D341Med (cell line): Measurements from ENCODE around the gene COX5B.
"Not testable (repeated sequence)": the region's sequence is repeated elsewhere in the genome, so short reads cannot be mapped to it uniquely, and the experiment has no call there.

ENCODE experiments used
- DNase-seq: peaks from one replicate; pipeline ENCODE4 v3.0.0; 2012; ENCODE audit warnings: low spot score

COX5B gene

GRCh38 chr2:97673182-97673914 is 27.5 kb downstream of the COX5B start:
- no peak for DNase-seq

GRCh38 chr2:97673915-97674283 is 28.0 kb downstream of the COX5B start:
- no peak for DNase-seq

- DNase-seq: no peak
Observed at GRCh38 chr2:97675430-97676113, 29.7 kb downstream of the COX5B start.

- DNase-seq: no peak
Observed at GRCh38 chr2:97676620-97677019, 30.8 kb downstream of the COX5B start.

- no peak for DNase-seq
Observed at GRCh38 chr2:97677480-97677879, 31.6 kb downstream of the COX5B start.

- DNase-seq: no peak
Observed at GRCh38 chr2:97678298-97678697, 32.4 kb downstream of the COX5B start.

- DNase-seq: not testable (repeated sequence)
Observed at GRCh38 chr2:97687235-97687634, 41.4 kb downstream of the COX5B start.

GRCh38 chr2:97688062-97688827 is 42.4 kb downstream of the COX5B start:
- DNase-seq: no peak

- DNase-seq: no peak
Observed at GRCh38 chr2:97691166-97691565, 45.3 kb downstream of the COX5B start.

- no peak for DNase-seq
Observed at GRCh38 chr2:97693476-97693875, 47.6 kb downstream of the COX5B start.

GRCh38 chr2:97695744-97696143 is 49.9 kb downstream of the COX5B start:
- no peak for DNase-seq

GRCh38 chr2:97697252-97698235 is 51.7 kb downstream of the COX5B start:
- peak; percentile 79 for DNase-seq
